Keratinocyte (primary cell): ENCODE results near the gene TTC28. TPM values are rescaled to one million over a fixed set of nuclear protein-coding genes. Genes with fewer than 3 reads are reported as not detected.

Experiments used
- DNase-seq: peaks from one replicate; pipeline ENCODE4 v3.0.0-alpha.2; 2011; ENCODE audit warnings: low read depth, missing footprints, low spot score
- FAIRE-seq: peaks from 2 replicates; lab custom pipeline; 2011; peaks lifted over from hg19 to GRCh38; lab: Jason Lieb, UNC
- H2AFZ ChIP-seq: 2 replicates; pipeline ENCODE4 v1.6.0; 2012; ENCODE audit warnings: low read length, control low read depth, inconsistent platforms; ENCODE audit not compliant: control insufficient read depth
- H3K27ac ChIP-seq: 2 replicates; pipeline ENCODE4 v1.5.1; 2011; ENCODE audit warnings: low read length; ENCODE audit not compliant: control insufficient read depth, insufficient read depth
- H3K27me3 ChIP-seq: 3 replicates; pipeline ENCODE4 v1.6.0; 2011; ENCODE audit warnings: low read length; ENCODE audit not compliant: control insufficient read depth, insufficient read depth; ENCODE audit errors: extremely low read depth
- H3K36me3 ChIP-seq, 2 experiments: 2 replicates in 1 of 2; 3 replicates in 1 of 2; pipeline ENCODE4 v1.5.1; 2011; ENCODE audit warnings: low read length in 2 of 2, mild to moderate bottlenecking in 1 of 2; ENCODE audit not compliant: control insufficient read depth in 2 of 2, insufficient read depth in 2 of 2; ENCODE audit errors: extremely low read depth in 1 of 2
- H3K4me1 ChIP-seq: 3 replicates; pipeline ENCODE4 v1.5.1; 2011; ENCODE audit warnings: low read length; ENCODE audit not compliant: control insufficient read depth, insufficient read depth; ENCODE audit errors: extremely low read depth
- H3K4me2 ChIP-seq: 3 replicates; pipeline ENCODE4 v1.6.0; 2011; ENCODE audit warnings: low read depth, low read length; ENCODE audit not compliant: control insufficient read depth, insufficient read depth; ENCODE audit errors: extremely low read depth
- H3K4me3 ChIP-seq, 3 experiments: fragments of 200-600 bp in 1 of 3; sonication (generic) in 1 of 3; 2 replicates in 2 of 3; 3 replicates in 1 of 3; pipeline ENCODE4 v1.5.1; 2011 to 2016; ENCODE audit warnings: low read length in 3 of 3, mild to moderate bottlenecking in 3 of 3, control low read depth in 2 of 3, inconsistent platforms in 1 of 3, low read depth in 1 of 3, mixed read lengths in 1 of 3, mixed run types in 1 of 3, moderate library complexity in 1 of 3; ENCODE audit not compliant: control insufficient read depth in 2 of 3, insufficient read depth in 2 of 3; ENCODE audit errors: extremely low read depth in 1 of 3
- H3K79me2 ChIP-seq: 2 replicates; pipeline ENCODE4 v1.6.0; 2012; ENCODE audit warnings: low read length; ENCODE audit not compliant: control insufficient read depth, insufficient read depth
- H3K9ac ChIP-seq: 3 replicates; pipeline ENCODE4 v1.6.0; 2011; ENCODE audit warnings: low read length; ENCODE audit not compliant: control insufficient read depth, insufficient read depth; ENCODE audit errors: extremely low read depth
- H3K9me1 ChIP-seq: 3 replicates; pipeline ENCODE4 v1.6.0; 2011; ENCODE audit warnings: low read length; ENCODE audit not compliant: control insufficient read depth, insufficient read depth; ENCODE audit errors: extremely low read depth
- H3K9me3 ChIP-seq: 2 replicates; pipeline ENCODE4 v1.5.1; 2012; ENCODE audit warnings: low read depth, low read length; ENCODE audit not compliant: control insufficient read depth
- H4K20me1 ChIP-seq: 3 replicates; pipeline ENCODE4 v1.6.0; 2011; ENCODE audit warnings: low read length; ENCODE audit not compliant: control insufficient read depth, insufficient read depth; ENCODE audit errors: extremely low read depth
- CTCF ChIP-seq, 3 experiments: IDR thresholded peaks in 1 of 3; conservative IDR thresholded peaks in 1 of 3; optimal IDR thresholded peaks in 1 of 3; 2 replicates in 2 of 3; 3 replicates in 1 of 3; pipeline versions ENCODE3 to v1.5.1; 2011; ENCODE audit warnings: low read length in 3 of 3, mild to moderate bottlenecking in 3 of 3, moderate library complexity in 2 of 3, control low read depth in 1 of 3, inconsistent platforms in 1 of 3; ENCODE audit not compliant: insufficient read depth in 2 of 3; ENCODE audit errors: extremely low read depth in 1 of 3
- EZH2 ChIP-seq: IDR thresholded peaks from one replicate; pipeline ENCODE4 v1.6.1; 2012; ENCODE audit warnings: inconsistent platforms, mild to moderate bottlenecking, low read length, moderate library complexity
- dilution Hi-C: fragments of 300-500 bp; cut with MboI; formaldehyde crosslinking; loops from one replicate; pipeline ENCODE4 v1.7.0; 2020; ENCODE audit warnings: low sequenced_read_pairs; ENCODE audit not compliant: extremely low pct_ligation_motif_present
- polyA plus RNA-seq, 5 experiments: library from polyadenylated mRNA; depleted of rRNA in 3 of 5; stranded (reverse) in 3 of 5; stranded (forward) in 1 of 5; unstranded in 1 of 5; fragments of >200 nt; gene quantifications; 1 replicate in 1 of 5; 2 replicates in 3 of 5; 3 replicates in 1 of 5; pipeline versions ENCODE4 v1.2.1 to v1.2.3, GENCODE V29; 2011 to 2012; ENCODE audit warnings: missing spikeins in 2 of 5, low read depth in 1 of 5, low replicate concordance in 1 of 5

TTC28 gene
- polyA plus RNA-seq, 1 donor (not counting 4 experiments of a cell fraction or from before 2014, with no cell fraction given), result 0.66 TPM

- no peak for DNase-seq
- TF ChIP-seq EZH2 (no peak), CTCF (optimal IDR thresholded peaks at IDR 0.05 in 1 of 3, IDR thresholded peaks at IDR 0.05 in 1 of 3, conservative IDR thresholded peaks at IDR 0.05 in 1 of 3; ENCODE audit: extremely low read depth in 1 of 3, insufficient read depth in 2 of 3, low read length in 3 of 3) (no peak)
- FAIRE-seq, result no peak
- no peaks in the 10 kb centered on the region for H4K20me1 ChIP-seq
- H3K9me1 ChIP-seq, result no peaks in the 10 kb centered on the region
- H3K4me2 ChIP-seq, result no peak overlapping the region
- H3K4me3 ChIP-seq, result no peak overlapping the region
- no peaks in the 10 kb centered on the region for H3K79me2 ChIP-seq
- dilution Hi-C loops, result no loop called here
- no peak overlapping the region for H3K9ac ChIP-seq
- no peak overlapping the region for H2AFZ ChIP-seq
- no peaks in the 10 kb centered on the region for H3K36me3 ChIP-seq
- no peaks in the 10 kb centered on the region for H3K27me3 ChIP-seq
- no peaks in the 10 kb centered on the region for H3K9me3 ChIP-seq
- H3K4me1 ChIP-seq, result no peaks in the 10 kb centered on the region
- no peak overlapping the region for H3K27ac ChIP-seq
These were observed 229.5 kb downstream of the TTC28 start for GRCh38 chr22:28450109-28450508.

- FAIRE-seq (no peak), DNase-seq (no peak)
- no peaks in the 10 kb centered on the region for H3K9me3 ChIP-seq
- H3K9me1 ChIP-seq, result no peaks in the 10 kb centered on the region
- H3K36me3 ChIP-seq, result no peaks in the 10 kb centered on the region
- no peak overlapping the region for H3K27ac ChIP-seq
- TF ChIP-seq EZH2, result no peak
- TF ChIP-seq CTCF (optimal IDR thresholded peaks at IDR 0.05 in 1 of 3, IDR thresholded peaks at IDR 0.05 in 1 of 3, conservative IDR thresholded peaks at IDR 0.05 in 1 of 3; ENCODE audit: extremely low read depth in 1 of 3, insufficient read depth in 2 of 3, low read length in 3 of 3), result no peak
- dilution Hi-C loops, result no loop called here
- H4K20me1 ChIP-seq, result no peaks in the 10 kb centered on the region
- H3K79me2 ChIP-seq, result no peaks in the 10 kb centered on the region
- H3K4me2 ChIP-seq, result no peak overlapping the region
- no peaks in the 10 kb centered on the region for H3K4me1 ChIP-seq
- H3K4me3 ChIP-seq, result no peak overlapping the region
- no peak overlapping the region for H2AFZ ChIP-seq
- no peak overlapping the region for H3K9ac ChIP-seq
- H3K27me3 ChIP-seq, result no peaks in the 10 kb centered on the region
These were observed 230.6 kb downstream of the TTC28 start for GRCh38 chr22:28449041-28449440.
